ENCODE measurements around the gene INIP. TPM values are rescaled to one million over a fixed set of nuclear protein-coding genes. Genes with fewer than 3 reads are reported as not detected.
A peak's percentile ranks its signal among the peaks of the same experiment; 100 is the strongest.

The INIP gene
- total RNA-seq, 4 donors from 2014 or later = 6.0 to 13.4 (median 7.8) TPM

GRCh38 chr9:112752334-112753125 is 34.6 kb upstream of the INIP start:
- Histone ChIP-seq H3K9me3 (no peaks in the 10 kb centered on the region), H3K4me1 (peaks cover 26 to 31% of the 10 kb centered on the region in 2 donors), H3K36me3 (no peaks in the 10 kb centered on the region), H3K4me3 (no peak overlapping the region), H3K27ac (no peak overlapping the region), H3K27me3 (no peaks in the 10 kb centered on the region)
- intact Hi-C loops (cut with DNase I; ENCODE audit: low total_unique reads) = loop anchor here (10.0 kb wide), 1 partner anchor 1118 kb away; the partner anchor contains the start of gene DNAJC25
- in situ Hi-C loops (cut with MboI; ENCODE audit: low sequenced_read_pairs in 4 of 4) = no loop called here
- no peak for TF ChIP-seq POLR2A (IDR thresholded peaks at IDR 0.05)
- TF ChIP-seq, protein P1, sequence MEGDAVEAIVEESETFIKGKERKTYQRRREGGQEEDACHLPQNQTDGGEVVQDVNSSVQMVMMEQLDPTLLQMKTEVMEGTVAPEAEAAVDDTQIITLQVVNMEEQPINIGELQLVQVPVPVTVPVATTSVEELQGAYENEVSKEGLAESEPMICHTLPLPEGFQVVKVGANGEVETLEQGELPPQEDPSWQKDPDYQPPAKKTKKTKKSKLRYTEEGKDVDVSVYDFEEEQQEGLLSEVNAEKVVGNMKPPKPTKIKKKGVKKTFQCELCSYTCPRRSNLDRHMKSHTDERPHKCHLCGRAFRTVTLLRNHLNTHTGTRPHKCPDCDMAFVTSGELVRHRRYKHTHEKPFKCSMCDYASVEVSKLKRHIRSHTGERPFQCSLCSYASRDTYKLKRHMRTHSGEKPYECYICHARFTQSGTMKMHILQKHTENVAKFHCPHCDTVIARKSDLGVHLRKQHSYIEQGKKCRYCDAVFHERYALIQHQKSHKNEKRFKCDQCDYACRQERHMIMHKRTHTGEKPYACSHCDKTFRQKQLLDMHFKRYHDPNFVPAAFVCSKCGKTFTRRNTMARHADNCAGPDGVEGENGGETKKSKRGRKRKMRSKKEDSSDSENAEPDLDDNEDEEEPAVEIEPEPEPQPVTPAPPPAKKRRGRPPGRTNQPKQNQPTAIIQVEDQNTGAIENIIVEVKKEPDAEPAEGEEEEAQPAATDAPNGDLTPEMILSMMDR (IDR thresholded peaks at IDR 0.05 in 4 of 5, conservative IDR thresholded peaks at IDR 0.05 in 1 of 5) = no peak
- ATAC-seq = no peak
- DNase-seq = no peak

DNA sequence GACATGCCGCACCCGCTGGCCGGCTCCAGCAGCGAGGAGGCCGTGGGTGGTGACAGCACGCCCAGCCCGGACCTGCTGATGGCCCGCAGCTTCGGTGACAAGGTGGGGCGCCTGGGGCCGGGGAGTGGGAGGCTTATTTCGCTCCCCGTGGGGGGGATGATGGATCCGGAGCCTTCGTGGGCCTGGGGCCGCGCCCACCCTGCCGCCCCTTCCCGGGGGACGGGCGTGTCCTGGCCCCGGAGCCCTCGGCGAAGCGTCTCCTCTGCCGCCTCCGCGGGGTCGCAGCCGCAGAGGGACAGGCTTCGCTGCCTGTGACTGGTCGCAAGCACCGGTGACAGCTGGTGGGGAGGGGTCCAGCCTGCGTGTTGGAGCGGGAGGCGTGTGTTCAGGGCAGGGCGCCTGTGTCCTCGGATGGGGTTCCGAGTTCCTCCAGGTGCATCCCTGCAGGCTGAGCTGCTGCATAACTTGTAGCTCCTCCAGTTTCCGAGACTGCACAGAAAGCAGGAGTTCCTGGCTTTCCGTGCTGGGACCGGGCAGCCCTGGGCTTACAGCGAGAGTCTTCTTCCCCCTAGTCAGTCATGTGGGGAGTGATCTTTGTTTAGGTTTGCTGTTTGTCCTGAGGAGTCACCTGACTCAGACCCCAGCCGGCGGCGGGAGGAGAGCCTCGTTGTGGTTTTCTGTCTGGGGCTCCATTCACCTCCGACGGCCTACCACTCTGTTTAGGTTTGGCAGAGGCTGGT is 33.3 kb upstream of the INIP start:
- peak; percentile 9 to 14 for TF ChIP-seq POLR2A (IDR thresholded peaks at IDR 0.05)
- TF ChIP-seq, protein P1 (IDR thresholded peaks at IDR 0.05 in 4 of 5, conservative IDR thresholded peaks at IDR 0.05 in 1 of 5) = no peak
- ATAC-seq = peak; percentile 25 to 27
- intact Hi-C loops (cut with DNase I; ENCODE audit: low total_unique reads) = loop anchor here (10.0 kb wide), 1 partner anchor 1116 kb away; the partner anchor contains the start of gene DNAJC25
- in situ Hi-C loops (cut with MboI; ENCODE audit: low sequenced_read_pairs in 4 of 4) = no loop called here
- no peaks in the 10 kb centered on the region for H3K27me3 ChIP-seq
- peak; percentile 24 to 26 for DNase-seq
- H3K4me3 ChIP-seq = peak overlapping the region; percentile 73 to 95 (median 80)
- H3K27ac ChIP-seq = peak overlapping the region; percentile 70 to 79 (median 74)
- no peaks in the 10 kb centered on the region for H3K36me3 ChIP-seq
- H3K9me3 ChIP-seq = no peaks in the 10 kb centered on the region
- H3K4me1 ChIP-seq = peaks cover 17 to 22% of the 10 kb centered on the region in 2 donors

DNA sequence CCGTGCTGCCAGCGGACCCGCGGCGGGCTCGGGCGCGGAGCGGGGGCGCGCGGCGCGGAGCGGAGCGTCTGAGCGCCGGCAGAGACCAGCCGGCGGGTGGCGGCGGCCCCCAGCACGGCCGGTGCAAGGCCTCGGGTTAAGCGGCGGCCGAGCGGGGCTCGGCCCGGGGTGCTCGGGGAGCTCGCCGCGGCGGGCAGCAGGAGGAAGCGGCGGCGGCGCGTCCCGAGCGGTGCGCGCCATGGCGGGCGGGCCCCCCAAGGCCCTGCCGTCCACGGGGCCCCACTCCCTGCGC is 32.8 kb upstream of the INIP start:
- Histone ChIP-seq H3K36me3 (no peaks in the 10 kb centered on the region), H3K27me3 (no peaks in the 10 kb centered on the region), H3K27ac (peak overlapping the region; percentile 70 to 79 (median 74)), H3K4me1 (peaks cover 11 to 17% of the 10 kb centered on the region in 2 donors), H3K9me3 (no peaks in the 10 kb centered on the region), H3K4me3 (peak overlapping the region; percentile 73 to 95 (median 80))
- ATAC-seq (peak; percentile 37 to 55), DNase-seq (no peak)
- TF ChIP-seq, protein P1 (IDR thresholded peaks at IDR 0.05 in 4 of 5, conservative IDR thresholded peaks at IDR 0.05 in 1 of 5) = no peak
- TF ChIP-seq POLR2A (IDR thresholded peaks at IDR 0.05) = peak; percentile 57 to 61
- in situ Hi-C loops (cut with MboI; ENCODE audit: low sequenced_read_pairs in 4 of 4) (no loop called here), intact Hi-C loops (cut with DNase I; ENCODE audit: low total_unique reads) (loop anchor here (1.0 to 10.0 kb wide), 2 partner anchors 32 to 1116 kb away; partner anchors contain the start of genes DNAJC25 and INIP)

DNA sequence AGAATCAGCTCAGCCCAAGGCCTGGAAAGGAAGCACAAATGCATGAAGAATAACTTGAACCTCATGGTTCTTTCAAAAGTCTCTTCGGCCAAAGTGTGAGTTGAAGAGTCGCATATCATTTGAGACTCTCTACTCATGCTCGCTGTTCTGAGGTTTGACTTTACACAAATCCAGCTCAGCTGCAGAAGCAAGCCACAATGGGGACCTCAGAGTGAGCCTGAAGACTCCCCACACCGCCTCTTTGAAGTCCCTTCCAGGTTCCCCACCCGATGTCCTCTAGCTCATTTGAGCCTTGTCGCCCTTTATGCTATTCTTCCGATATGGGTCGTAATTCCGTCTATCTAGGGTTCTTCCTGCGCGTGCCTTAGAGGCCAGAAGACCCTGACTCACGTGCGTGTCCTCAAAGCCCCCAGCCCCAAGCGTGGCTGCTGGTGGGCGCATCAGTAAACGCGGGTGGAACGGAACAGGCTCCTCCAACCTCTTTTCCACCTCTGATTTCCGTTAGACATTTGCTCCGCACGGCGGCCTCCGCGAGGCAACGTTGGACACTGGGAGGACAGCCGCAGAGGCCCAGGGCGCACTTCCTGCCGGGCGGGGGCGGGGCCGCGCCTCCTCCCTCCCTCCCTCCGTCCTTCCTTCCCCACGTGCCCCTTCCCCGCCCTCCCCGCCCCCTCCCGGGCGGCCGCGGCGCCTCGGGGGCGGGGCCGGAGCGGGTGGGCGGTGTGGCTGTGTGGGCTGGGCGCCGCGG is 32.3 kb upstream of the INIP start, which contains the start of gene SNX30:
TSS of gene SNX30 (plus strand) at position 745 of the 748 bp plus-strand sequence. CDS start 242 bp downstream, outside the sequence.
- no peaks in the 10 kb centered on the region for H3K36me3 ChIP-seq
- intact Hi-C loops (cut with DNase I; ENCODE audit: low total_unique reads) (loop anchor here (1.0 to 10.0 kb wide), 2 partner anchors 32 to 1115 kb away; partner anchors contain the start of genes DNAJC25 and INIP), in situ Hi-C loops (cut with MboI; ENCODE audit: low sequenced_read_pairs in 4 of 4) (no loop called here)
- DNase-seq (peak; percentile 81 to 89), ATAC-seq (peak; percentile 91 to 93)
- no peaks in the 10 kb centered on the region for H3K9me3 ChIP-seq
- H3K4me3 ChIP-seq = peak within 1 kb of the TSS; percentile 73 to 95 (median 80)
- peak; percentile 44 to 48 for TF ChIP-seq POLR2A (IDR thresholded peaks at IDR 0.05)
- TF ChIP-seq, protein P1 (IDR thresholded peaks at IDR 0.05 in 4 of 5, conservative IDR thresholded peaks at IDR 0.05 in 1 of 5) = peak in 1 of 5 experiments; percentile 20
- H3K4me1 ChIP-seq = peaks cover 6 to 13% of the 10 kb centered on the region in 2 donors
- peak within 1 kb of the TSS; percentile 75 to 83 (median 80) for H3K27ac ChIP-seq
- H3K27me3 ChIP-seq = no peaks in the 10 kb centered on the region
